ENCODE measurements around the gene GPRC6A. TPM values are rescaled to one million over a fixed set of nuclear protein-coding genes. Genes with fewer than 3 reads are reported as not detected.

GPRC6A gene
- total RNA-seq (ENCODE audit: unreplicated experiment): not detected
- long read RNA-seq: 0 reads

GRCh38 chr6:116828983-116829382, at the start of gene GPRC6A:
TSS of gene GPRC6A (minus strand) at chr6:116829083. CDS start at chr6:116829013, 70 bp downstream.
- no peaks in the 10 kb centered on the region for H3K9me3 Mint-ChIP-seq (ENCODE audit: unreplicated experiment)
- DNase-seq (ENCODE audit: low spot score): no peak
- no peaks in the 10 kb centered on the region for H3K27me3 Mint-ChIP-seq (ENCODE audit: unreplicated experiment)
- H3K36me3 Mint-ChIP-seq (ENCODE audit: low read depth, unreplicated experiment): no peaks in the 10 kb centered on the region
- TF ChIP-seq, protein P1, sequence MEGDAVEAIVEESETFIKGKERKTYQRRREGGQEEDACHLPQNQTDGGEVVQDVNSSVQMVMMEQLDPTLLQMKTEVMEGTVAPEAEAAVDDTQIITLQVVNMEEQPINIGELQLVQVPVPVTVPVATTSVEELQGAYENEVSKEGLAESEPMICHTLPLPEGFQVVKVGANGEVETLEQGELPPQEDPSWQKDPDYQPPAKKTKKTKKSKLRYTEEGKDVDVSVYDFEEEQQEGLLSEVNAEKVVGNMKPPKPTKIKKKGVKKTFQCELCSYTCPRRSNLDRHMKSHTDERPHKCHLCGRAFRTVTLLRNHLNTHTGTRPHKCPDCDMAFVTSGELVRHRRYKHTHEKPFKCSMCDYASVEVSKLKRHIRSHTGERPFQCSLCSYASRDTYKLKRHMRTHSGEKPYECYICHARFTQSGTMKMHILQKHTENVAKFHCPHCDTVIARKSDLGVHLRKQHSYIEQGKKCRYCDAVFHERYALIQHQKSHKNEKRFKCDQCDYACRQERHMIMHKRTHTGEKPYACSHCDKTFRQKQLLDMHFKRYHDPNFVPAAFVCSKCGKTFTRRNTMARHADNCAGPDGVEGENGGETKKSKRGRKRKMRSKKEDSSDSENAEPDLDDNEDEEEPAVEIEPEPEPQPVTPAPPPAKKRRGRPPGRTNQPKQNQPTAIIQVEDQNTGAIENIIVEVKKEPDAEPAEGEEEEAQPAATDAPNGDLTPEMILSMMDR (IDR thresholded peaks at IDR 0.05; ENCODE audit: unreplicated experiment): no peak
- no peak within 1 kb of the TSS for H3K27ac Mint-ChIP-seq (ENCODE audit: unreplicated experiment)
- H3K4me3 Mint-ChIP-seq (ENCODE audit: unreplicated experiment): no peak within 1 kb of the TSS
- no peaks in the 10 kb centered on the region for H3K4me1 Mint-ChIP-seq (ENCODE audit: unreplicated experiment)

DNA sequence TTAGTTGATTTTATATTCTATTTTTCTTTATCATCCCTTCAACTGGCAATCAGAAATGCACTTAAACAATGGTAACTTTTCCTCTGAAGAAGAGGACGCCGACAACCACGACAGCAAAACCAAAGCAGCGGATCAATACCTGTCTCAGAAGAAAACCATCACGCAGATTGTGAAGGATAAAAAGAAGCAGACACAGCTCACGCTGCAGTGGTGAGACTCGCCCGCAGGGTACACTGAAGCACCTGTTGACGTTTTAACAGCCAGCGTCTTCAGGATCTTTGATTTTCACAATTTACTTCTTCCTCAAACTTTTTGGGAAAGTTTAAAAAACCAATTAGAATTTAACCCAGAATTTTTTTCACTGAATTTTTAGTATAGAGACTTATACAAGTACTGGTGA, 48.9 kb upstream of the GPRC6A start:
- TF ChIP-seq, protein P1 (IDR thresholded peaks at IDR 0.05; ENCODE audit: unreplicated experiment): no peak
- Mint-ChIP-seq H3K36me3 (ENCODE audit: low read depth, unreplicated experiment) (peaks cover 4% of the 10 kb centered on the region), H3K9me3 (ENCODE audit: unreplicated experiment) (no peaks in the 10 kb centered on the region), H3K27me3 (ENCODE audit: unreplicated experiment) (peaks cover 14% of the 10 kb centered on the region), H3K4me1 (ENCODE audit: unreplicated experiment) (peaks cover 9% of the 10 kb centered on the region), H3K27ac (ENCODE audit: unreplicated experiment) (no peak overlapping the region), H3K4me3 (ENCODE audit: unreplicated experiment) (peak overlapping the region; percentile 75)
- DNase-seq (ENCODE audit: low spot score): no peak

DNA sequence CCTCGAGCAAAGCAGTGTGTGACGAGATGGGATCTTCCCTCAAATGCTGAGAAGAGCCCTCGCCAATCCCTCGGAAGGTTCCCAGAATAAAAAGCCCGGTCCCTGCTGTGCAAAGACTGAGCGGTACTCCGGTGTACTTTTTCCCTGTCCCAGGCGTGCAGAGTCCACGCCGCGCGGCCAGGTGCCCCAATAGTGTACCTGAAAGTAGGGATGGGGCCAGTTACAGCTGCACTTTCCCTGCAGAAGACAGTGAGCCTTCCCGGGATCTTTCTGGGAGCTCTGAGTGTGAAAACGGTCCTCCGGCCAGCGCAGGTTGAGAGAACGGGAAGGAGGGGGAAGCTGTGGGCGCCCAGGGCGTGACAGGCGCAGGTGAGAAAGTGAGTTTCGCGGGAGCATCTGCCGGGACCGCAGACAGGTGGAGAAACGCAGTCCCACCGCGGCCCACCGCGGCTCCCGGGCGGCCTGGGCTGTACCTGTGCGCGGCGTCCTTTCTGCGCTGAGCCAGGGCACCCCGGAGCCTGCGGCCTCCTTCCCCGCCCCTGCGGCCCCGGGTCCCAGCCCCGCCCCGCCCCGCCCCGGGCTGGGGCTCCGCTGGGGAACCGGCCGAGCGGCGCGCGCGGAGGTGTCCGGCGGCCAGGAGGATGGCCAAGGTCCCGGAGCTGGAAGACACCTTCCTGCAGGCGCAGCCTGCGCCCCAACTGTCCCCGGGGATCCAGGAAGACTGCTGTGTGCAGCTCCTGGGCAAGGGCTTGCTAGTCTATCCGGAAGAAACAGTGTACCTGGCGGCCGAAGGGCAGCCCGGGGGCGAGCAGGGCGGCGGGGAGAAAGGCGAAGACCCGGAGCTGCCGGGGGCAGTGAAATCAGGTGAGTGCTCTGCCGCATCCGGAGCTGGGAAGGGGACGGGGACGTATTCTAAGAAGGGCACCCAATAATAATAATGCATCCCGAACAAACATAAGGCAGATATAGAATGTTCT, 48.0 kb upstream of the GPRC6A start, which contains the start of gene RFX6:
Gene RFX6 (plus strand): TSS at position 608 of the 977 bp plus-strand sequence. CDS start 34 bp downstream, at position 642.
- TF ChIP-seq, protein P1 (IDR thresholded peaks at IDR 0.05; ENCODE audit: unreplicated experiment): no peak
- H3K36me3 Mint-ChIP-seq (ENCODE audit: low read depth, unreplicated experiment): peaks cover 4% of the 10 kb centered on the region
- DNase-seq (ENCODE audit: low spot score): peak; percentile 16
- H3K27me3 Mint-ChIP-seq (ENCODE audit: unreplicated experiment): peaks cover 14% of the 10 kb centered on the region
- peaks cover 9% of the 10 kb centered on the region for H3K4me1 Mint-ChIP-seq (ENCODE audit: unreplicated experiment)
- H3K4me3 Mint-ChIP-seq (ENCODE audit: unreplicated experiment): peak within 1 kb of the TSS; percentile 85
- H3K27ac Mint-ChIP-seq (ENCODE audit: unreplicated experiment): no peak within 1 kb of the TSS
- no peaks in the 10 kb centered on the region for H3K9me3 Mint-ChIP-seq (ENCODE audit: unreplicated experiment)

GRCh38 chr6:116876107-116876506, 47.2 kb upstream of the GPRC6A start:
- Mint-ChIP-seq H3K4me1 (ENCODE audit: unreplicated experiment) (peaks cover 9% of the 10 kb centered on the region), H3K36me3 (ENCODE audit: low read depth, unreplicated experiment) (peaks cover 4% of the 10 kb centered on the region), H3K9me3 (ENCODE audit: unreplicated experiment) (no peaks in the 10 kb centered on the region), H3K27me3 (ENCODE audit: unreplicated experiment) (peaks cover 14% of the 10 kb centered on the region), H3K27ac (ENCODE audit: unreplicated experiment) (no peak overlapping the region), H3K4me3 (ENCODE audit: unreplicated experiment) (peak overlapping the region; percentile 85)
- TF ChIP-seq, protein P1 (IDR thresholded peaks at IDR 0.05; ENCODE audit: unreplicated experiment): no peak
- no peak for DNase-seq (ENCODE audit: low spot score)

DNA sequence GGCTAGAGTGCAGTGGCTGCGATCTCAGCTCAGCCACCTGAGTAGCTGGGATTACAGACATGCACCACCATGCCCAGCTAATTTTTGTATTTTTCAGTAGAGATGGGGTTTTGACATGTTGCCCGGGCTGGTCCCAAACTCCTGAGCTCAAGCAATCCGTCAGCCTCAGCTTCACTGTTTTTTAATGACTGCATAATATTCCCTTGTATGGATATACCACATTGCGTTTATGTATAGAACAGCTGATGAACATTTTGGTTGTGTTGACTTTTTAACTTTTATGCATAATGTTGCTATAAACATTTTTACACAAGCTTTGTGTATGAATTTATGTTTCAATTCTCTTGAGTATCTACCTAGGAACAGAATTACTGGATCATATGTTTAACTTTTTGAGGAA, 43.9 kb upstream of the GPRC6A start:
- H3K4me1 Mint-ChIP-seq (ENCODE audit: unreplicated experiment): peaks cover 9% of the 10 kb centered on the region
- TF ChIP-seq, protein P1 (IDR thresholded peaks at IDR 0.05; ENCODE audit: unreplicated experiment): no peak

More for the DNA sequence above, 43.9 kb upstream of the GPRC6A start:
- DNase-seq (ENCODE audit: low spot score): no peak
- H3K9me3 Mint-ChIP-seq (ENCODE audit: unreplicated experiment): no peaks in the 10 kb centered on the region
- H3K27ac Mint-ChIP-seq (ENCODE audit: unreplicated experiment): no peak overlapping the region
- peaks cover 4% of the 10 kb centered on the region for H3K36me3 Mint-ChIP-seq (ENCODE audit: low read depth, unreplicated experiment)
- no peak overlapping the region for H3K4me3 Mint-ChIP-seq (ENCODE audit: unreplicated experiment)
- H3K27me3 Mint-ChIP-seq (ENCODE audit: unreplicated experiment): peaks cover 13% of the 10 kb centered on the region
